ENCODE data around the gene CCDC15. TPM values are rescaled to one million over a fixed set of nuclear protein-coding genes. Genes with fewer than 3 reads are reported as not detected.

CCDC15 gene
- total and polyA plus RNA-seq, 2 experiments from 2014 or later = 2.2 TPM

GRCh38 chr11:125070699-125071254 is 116.8 kb downstream of the CCDC15 start:
- peak in 1 of 2 donors; percentile 77 for DNase-seq (ENCODE audit: low read depth in 1 of 2, low spot score in 1 of 2)

DNA sequence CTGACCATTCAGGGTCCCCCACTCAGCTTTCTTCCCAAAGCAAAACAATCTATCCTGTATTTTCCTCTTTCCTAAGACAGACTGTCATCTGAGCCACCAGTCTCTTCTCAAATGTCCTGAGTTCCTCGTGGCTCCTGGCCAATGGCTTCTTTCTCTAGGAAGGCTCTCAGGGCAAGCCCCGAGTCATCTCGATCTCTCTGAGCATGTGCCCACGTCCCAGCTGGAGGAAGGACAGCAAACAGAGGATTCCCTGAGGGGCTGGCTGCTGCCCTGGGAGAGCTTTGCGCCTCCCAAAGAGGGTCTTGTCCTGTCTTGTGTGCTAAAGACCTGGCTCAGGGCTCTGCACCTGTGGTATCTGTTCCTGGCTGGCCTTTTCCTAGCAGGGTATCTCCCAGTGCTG is 117.4 kb downstream of the CCDC15 start:
- no peak for TF ChIP-seq CTCF (IDR thresholded peaks at IDR 0.05; ENCODE audit: low read depth, low read length)
- H3K4me1 ChIP-seq (ENCODE audit: low read depth) = peaks cover 6% of the 10 kb centered on the region
- no peaks in the 10 kb centered on the region for H3K27me3 ChIP-seq
- no peak overlapping the region for H3K4me3 ChIP-seq
- no peak for DNase-seq (ENCODE audit: low read depth in 1 of 2, low spot score in 1 of 2)
- H3K36me3 ChIP-seq = no peaks in the 10 kb centered on the region
- H3K9me3 ChIP-seq (ENCODE audit: low read depth) = no peaks in the 10 kb centered on the region
- H3K27ac ChIP-seq = no peak overlapping the region

More at GRCh38 chr11:125070699-125071254, 116.8 kb downstream of the CCDC15 start:
- Histone ChIP-seq H3K4me1 (ENCODE audit: low read depth) (peaks cover 3% of the 10 kb centered on the region), H3K36me3 (no peaks in the 10 kb centered on the region), H3K4me3 (no peak overlapping the region), H3K27ac (no peak overlapping the region), H3K27me3 (peaks cover 6% of the 10 kb centered on the region), H3K9me3 (ENCODE audit: low read depth) (no peaks in the 10 kb centered on the region)
- no peak for TF ChIP-seq CTCF (IDR thresholded peaks at IDR 0.05; ENCODE audit: low read depth, low read length)

- Histone ChIP-seq H3K4me3 (no peak overlapping the region), H3K9me3 (ENCODE audit: low read depth) (no peaks in the 10 kb centered on the region), H3K36me3 (no peaks in the 10 kb centered on the region), H3K27ac (no peak overlapping the region), H3K4me1 (ENCODE audit: low read depth) (peaks cover 6% of the 10 kb centered on the region), H3K27me3 (no peaks in the 10 kb centered on the region)
- TF ChIP-seq CTCF (IDR thresholded peaks at IDR 0.05; ENCODE audit: low read depth, low read length) = no peak
- no peak for DNase-seq (ENCODE audit: low read depth in 1 of 2, low spot score in 1 of 2)
These were observed 117.8 kb downstream of the CCDC15 start for GRCh38 chr11:125071846-125072217.

- H3K36me3 ChIP-seq = no peaks in the 10 kb centered on the region
- no peaks in the 10 kb centered on the region for H3K9me3 ChIP-seq (ENCODE audit: low read depth)
- H3K4me1 ChIP-seq (ENCODE audit: low read depth) = peaks cover 6% of the 10 kb centered on the region
- no peak for DNase-seq (ENCODE audit: low read depth in 1 of 2, low spot score in 1 of 2)
- no peaks in the 10 kb centered on the region for H3K27me3 ChIP-seq
- TF ChIP-seq CTCF (IDR thresholded peaks at IDR 0.05; ENCODE audit: low read depth, low read length) = no peak
- H3K27ac ChIP-seq = no peak overlapping the region
- H3K4me3 ChIP-seq = no peak overlapping the region
These were observed 118.4 kb downstream of the CCDC15 start for GRCh38 chr11:125072218-125072960.

DNA sequence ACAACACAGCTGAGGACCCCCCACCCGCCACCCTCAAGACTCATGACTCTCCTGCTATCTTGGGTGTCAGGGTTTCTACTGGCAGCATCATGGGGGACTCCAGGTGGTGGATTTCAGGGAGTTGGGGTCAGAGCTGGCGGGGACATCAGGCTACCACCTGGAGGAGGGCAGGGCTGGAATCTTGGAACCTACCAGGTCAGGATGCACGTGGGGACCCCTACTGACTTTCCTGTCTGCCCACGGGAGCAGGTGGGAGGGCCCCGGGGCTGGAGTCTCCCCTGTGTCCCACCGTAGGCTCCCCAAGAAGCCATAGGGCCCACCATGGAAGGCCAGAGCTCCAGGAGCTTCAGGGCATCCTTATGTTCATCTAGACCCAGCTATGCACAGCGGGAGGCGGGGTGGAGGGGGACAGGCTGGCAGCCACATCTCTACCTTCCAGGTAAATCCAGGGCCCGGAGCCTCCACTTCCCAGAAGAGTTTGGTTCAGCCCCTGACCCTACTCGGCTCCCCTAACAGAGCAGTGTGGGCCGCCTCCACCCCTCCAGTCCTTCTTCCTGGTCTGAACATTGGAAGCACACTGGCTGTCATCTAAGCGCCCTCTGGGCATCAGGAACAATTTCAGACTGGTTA is 119.1 kb downstream of the CCDC15 start:
- Histone ChIP-seq H3K9me3 (ENCODE audit: low read depth) (no peaks in the 10 kb centered on the region), H3K4me1 (ENCODE audit: low read depth) (peaks cover 6% of the 10 kb centered on the region), H3K36me3 (no peaks in the 10 kb centered on the region), H3K27me3 (no peaks in the 10 kb centered on the region), H3K4me3 (no peak overlapping the region), H3K27ac (no peak overlapping the region)
- DNase-seq (ENCODE audit: low read depth in 1 of 2, low spot score in 1 of 2) = no peak
- TF ChIP-seq CTCF (IDR thresholded peaks at IDR 0.05; ENCODE audit: low read depth, low read length) = no peak

All from cardiac muscle cell (in vitro differentiated cells and primary cell).